Measurements from ENCODE around the gene PRRT4. TPM values are rescaled to one million over a fixed set of nuclear protein-coding genes. Genes with fewer than 3 reads are reported as not detected.

Gene PRRT4
- total and polyA plus RNA-seq, 9 of the 15 experiments (the other 6 are each of a cell fraction or from before 2014, with no cell fraction given): not detected

GRCh38 chr7:128343554-128344430 lies 17.7 kb downstream of the PRRT4 start, which contains the start of gene RBM28 (continued):
- TF ChIP-seq, protein P1, sequence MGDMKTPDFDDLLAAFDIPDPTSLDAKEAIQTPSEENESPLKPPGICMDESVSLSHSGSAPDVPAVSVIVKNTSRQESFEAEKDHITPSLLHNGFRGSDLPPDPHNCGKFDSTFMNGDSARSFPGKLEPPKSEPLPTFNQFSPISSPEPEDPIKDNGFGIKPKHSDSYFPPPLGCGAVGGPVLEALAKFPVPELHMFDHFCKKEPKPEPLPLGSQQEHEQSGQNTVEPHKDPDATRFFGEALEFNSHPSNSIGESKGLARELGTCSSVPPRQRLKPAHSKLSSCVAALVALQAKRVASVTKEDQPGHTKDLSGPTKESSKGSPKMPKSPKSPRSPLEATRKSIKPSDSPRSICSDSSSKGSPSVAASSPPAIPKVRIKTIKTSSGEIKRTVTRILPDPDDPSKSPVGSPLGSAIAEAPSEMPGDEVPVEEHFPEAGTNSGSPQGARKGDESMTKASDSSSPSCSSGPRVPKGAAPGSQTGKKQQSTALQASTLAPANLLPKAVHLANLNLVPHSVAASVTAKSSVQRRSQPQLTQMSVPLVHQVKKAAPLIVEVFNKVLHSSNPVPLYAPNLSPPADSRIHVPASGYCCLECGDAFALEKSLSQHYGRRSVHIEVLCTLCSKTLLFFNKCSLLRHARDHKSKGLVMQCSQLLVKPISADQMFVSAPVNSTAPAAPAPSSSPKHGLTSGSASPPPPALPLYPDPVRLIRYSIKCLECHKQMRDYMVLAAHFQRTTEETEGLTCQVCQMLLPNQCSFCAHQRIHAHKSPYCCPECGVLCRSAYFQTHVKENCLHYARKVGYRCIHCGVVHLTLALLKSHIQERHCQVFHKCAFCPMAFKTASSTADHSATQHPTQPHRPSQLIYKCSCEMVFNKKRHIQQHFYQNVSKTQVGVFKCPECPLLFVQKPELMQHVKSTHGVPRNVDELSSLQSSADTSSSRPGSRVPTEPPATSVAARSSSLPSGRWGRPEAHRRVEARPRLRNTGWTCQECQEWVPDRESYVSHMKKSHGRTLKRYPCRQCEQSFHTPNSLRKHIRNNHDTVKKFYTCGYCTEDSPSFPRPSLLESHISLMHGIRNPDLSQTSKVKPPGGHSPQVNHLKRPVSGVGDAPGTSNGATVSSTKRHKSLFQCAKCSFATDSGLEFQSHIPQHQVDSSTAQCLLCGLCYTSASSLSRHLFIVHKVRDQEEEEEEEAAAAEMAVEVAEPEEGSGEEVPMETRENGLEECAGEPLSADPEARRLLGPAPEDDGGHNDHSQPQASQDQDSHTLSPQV (IDR thresholded peaks at IDR 0.05): 0 out of 2 replicates have a peak, but pooled peaks have one; percentile 46
- TF ChIP-seq ZNF232 (CRISPR knock-in tag; IDR thresholded peaks at IDR 0.05) (peak; percentile 91), FUS (optimal IDR thresholded peaks at IDR 0.05; ENCODE audit: low read depth, low read length) (no peak), EP300 (IDR thresholded peaks at IDR 0.05; ENCODE audit: low read length) (no peak; the same call in none of the 2 replicates), ZNF41 (CRISPR knock-in tag; conservative IDR thresholded peaks at IDR 0.05) (peak; percentile 58; the same call in 1 of the 2 replicates), HEY1 (CRISPR knock-in tag; IDR thresholded peaks at IDR 0.05; ENCODE audit: borderline replicate concordance) (no peak), SRF (CRISPR knock-in tag; IDR thresholded peaks at IDR 0.05) (peak; percentile 65 to 88; a peak in 3 of 4 replicates), GTF2A2 (tag; IDR thresholded peaks at IDR 0.05) (no peak), PRMT5 (CRISPR knock-in tag; IDR thresholded peaks at IDR 0.05) (no peak), ZNF174 (CRISPR knock-in tag; IDR thresholded peaks at IDR 0.05) (no peak), ZNF507 (tag; conservative IDR thresholded peaks at IDR 0.05) (no peak), GATA2 (CRISPR knock-in tag; IDR thresholded peaks at IDR 0.05) (no peak), ZBTB7A (IDR thresholded peaks at IDR 0.05; ENCODE audit: borderline replicate concordance, control insufficient read depth, low read depth, low read length) (peak; percentile 65; the same call in 1 of the 2 replicates), USF2 (CRISPR knock-in tag; IDR thresholded peaks at IDR 0.05) (peak; percentile 36), FOXM1 (IDR thresholded peaks at IDR 0.05; ENCODE audit: low read depth) (peak; percentile 40; the same call in 1 of the 2 replicates), FOXM1 (CRISPR knock-in tag; IDR thresholded peaks at IDR 0.05; ENCODE audit: low read depth) (peak; percentile 87)
- TF ChIP-seq, protein P2, sequence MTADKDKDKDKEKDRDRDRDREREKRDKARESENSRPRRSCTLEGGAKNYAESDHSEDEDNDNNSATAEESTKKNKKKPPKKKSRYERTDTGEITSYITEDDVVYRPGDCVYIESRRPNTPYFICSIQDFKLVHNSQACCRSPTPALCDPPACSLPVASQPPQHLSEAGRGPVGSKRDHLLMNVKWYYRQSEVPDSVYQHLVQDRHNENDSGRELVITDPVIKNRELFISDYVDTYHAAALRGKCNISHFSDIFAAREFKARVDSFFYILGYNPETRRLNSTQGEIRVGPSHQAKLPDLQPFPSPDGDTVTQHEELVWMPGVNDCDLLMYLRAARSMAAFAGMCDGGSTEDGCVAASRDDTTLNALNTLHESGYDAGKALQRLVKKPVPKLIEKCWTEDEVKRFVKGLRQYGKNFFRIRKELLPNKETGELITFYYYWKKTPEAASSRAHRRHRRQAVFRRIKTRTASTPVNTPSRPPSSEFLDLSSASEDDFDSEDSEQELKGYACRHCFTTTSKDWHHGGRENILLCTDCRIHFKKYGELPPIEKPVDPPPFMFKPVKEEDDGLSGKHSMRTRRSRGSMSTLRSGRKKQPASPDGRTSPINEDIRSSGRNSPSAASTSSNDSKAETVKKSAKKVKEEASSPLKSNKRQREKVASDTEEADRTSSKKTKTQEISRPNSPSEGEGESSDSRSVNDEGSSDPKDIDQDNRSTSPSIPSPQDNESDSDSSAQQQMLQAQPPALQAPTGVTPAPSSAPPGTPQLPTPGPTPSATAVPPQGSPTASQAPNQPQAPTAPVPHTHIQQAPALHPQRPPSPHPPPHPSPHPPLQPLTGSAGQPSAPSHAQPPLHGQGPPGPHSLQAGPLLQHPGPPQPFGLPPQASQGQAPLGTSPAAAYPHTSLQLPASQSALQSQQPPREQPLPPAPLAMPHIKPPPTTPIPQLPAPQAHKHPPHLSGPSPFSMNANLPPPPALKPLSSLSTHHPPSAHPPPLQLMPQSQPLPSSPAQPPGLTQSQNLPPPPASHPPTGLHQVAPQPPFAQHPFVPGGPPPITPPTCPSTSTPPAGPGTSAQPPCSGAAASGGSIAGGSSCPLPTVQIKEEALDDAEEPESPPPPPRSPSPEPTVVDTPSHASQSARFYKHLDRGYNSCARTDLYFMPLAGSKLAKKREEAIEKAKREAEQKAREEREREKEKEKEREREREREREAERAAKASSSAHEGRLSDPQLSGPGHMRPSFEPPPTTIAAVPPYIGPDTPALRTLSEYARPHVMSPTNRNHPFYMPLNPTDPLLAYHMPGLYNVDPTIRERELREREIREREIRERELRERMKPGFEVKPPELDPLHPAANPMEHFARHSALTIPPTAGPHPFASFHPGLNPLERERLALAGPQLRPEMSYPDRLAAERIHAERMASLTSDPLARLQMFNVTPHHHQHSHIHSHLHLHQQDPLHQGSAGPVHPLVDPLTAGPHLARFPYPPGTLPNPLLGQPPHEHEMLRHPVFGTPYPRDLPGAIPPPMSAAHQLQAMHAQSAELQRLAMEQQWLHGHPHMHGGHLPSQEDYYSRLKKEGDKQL (CRISPR knock-in tag; IDR thresholded peaks at IDR 0.05; ENCODE audit: borderline replicate concordance): 0 out of 2 replicates have a peak, but pooled peaks have one; percentile 68

Data from K562 (cell line).